SK-N-SH (cell line): Measurements from ENCODE around the gene DNAJC4.
A peak's percentile ranks its signal among the peaks of the same experiment; 100 is the strongest.

ENCODE experiments used
- CTCF ChIP-seq: fragments of 200-600 bp; sonication (generic); IDR thresholded peaks from 2 replicates; pipeline ENCODE4 v1.6.1; 2017; ENCODE audit warnings: antibody characterized with exemption, mild to moderate bottlenecking, moderate library complexity
- EP300 ChIP-seq, 2 experiments: IDR thresholded peaks; 2 replicates each; pipeline versions ENCODE4 v1.4.0 to v1.6.1; 2012; ENCODE audit warnings: borderline replicate concordance in 1 of 2, low read depth in 1 of 2, low read length in 1 of 2
- EZH2phosphoT487 ChIP-seq: fragments of 200-600 bp; sonication (generic); IDR thresholded peaks from 2 replicates; pipeline ENCODE4 v1.6.1; 2017; ENCODE audit warnings: low read depth, mixed run types, mild to moderate bottlenecking, antibody characterized with exemption, moderate library complexity, borderline replicate concordance
- GABPA ChIP-seq: IDR thresholded peaks from 2 replicates; pipeline ENCODE4 v1.4.0; 2012; ENCODE audit warnings: low read depth, mild to moderate bottlenecking
- JUND ChIP-seq: IDR thresholded peaks from 2 replicates; pipeline ENCODE4 v1.4.0; 2012
- MEF2A ChIP-seq: IDR thresholded peaks from 2 replicates; pipeline ENCODE4 v1.4.0; 2012; ENCODE audit warnings: low read depth, borderline replicate concordance
- NFIC ChIP-seq: IDR thresholded peaks from 2 replicates; pipeline ENCODE4 v1.4.0; 2012; ENCODE audit warnings: borderline replicate concordance
- POLR2AphosphoS5 ChIP-seq: IDR thresholded peaks from 2 replicates; pipeline ENCODE4 v1.6.1; 2012; ENCODE audit warnings: low read depth, low read length
- RAD21 ChIP-seq: IDR thresholded peaks from 2 replicates; pipeline ENCODE4 v1.6.1; 2012; ENCODE audit warnings: mild to moderate bottlenecking, low read length
- SIN3A ChIP-seq: IDR thresholded peaks from 2 replicates; pipeline ENCODE4 v1.6.1; 2012; ENCODE audit warnings: low read depth, mild to moderate bottlenecking, low read length, moderate library complexity, borderline replicate concordance
- TAF1 ChIP-seq: IDR thresholded peaks from 2 replicates; pipeline ENCODE4 v1.6.1; 2012; ENCODE audit warnings: low read depth, mild to moderate bottlenecking, low read length, moderate library complexity, borderline replicate concordance

GRCh38 chr11:64230171-64230984 is at the start of gene DNAJC4:
- no peak for TF ChIP-seq CTCF
- 0 out of 2 replicates have a peak, but pooled peaks have one; percentile 32 for TF ChIP-seq POLR2AphosphoS5
- TF ChIP-seq EZH2phosphoT487 = no peak
- TF ChIP-seq GABPA = no peak
- no peak for TF ChIP-seq SIN3A
- no peak for TF ChIP-seq RAD21
- TF ChIP-seq EP300 (IDR thresholded peaks at IDR 0.05; ENCODE audit: borderline replicate concordance in 1 of 2, low read depth in 1 of 2, low read length in 1 of 2) = no peak
- TF ChIP-seq MEF2A = no peak
- no peak for TF ChIP-seq NFIC
- 0 out of 2 replicates have a peak, but pooled peaks have one; percentile 28 for TF ChIP-seq TAF1
- no peak for TF ChIP-seq JUND
